CD4-positive, alpha-beta T cell treated with Interleukin-17A for 1 hour (primary cell): ENCODE measurements around the gene ANAPC10.
"Not testable (repeated sequence)": the region's sequence is repeated elsewhere in the genome, so short reads cannot be mapped to it uniquely, and the experiment has no call there.

Source experiments
- DNase-seq: peaks from one replicate; pipeline ENCODE4 v3.0.0-alpha.2; 2020

ANAPC10 gene

GRCh38 chr4:145069361-145069760 lies 28.6 kb downstream of the ANAPC10 start:
- DNase-seq = no peak

DNA sequence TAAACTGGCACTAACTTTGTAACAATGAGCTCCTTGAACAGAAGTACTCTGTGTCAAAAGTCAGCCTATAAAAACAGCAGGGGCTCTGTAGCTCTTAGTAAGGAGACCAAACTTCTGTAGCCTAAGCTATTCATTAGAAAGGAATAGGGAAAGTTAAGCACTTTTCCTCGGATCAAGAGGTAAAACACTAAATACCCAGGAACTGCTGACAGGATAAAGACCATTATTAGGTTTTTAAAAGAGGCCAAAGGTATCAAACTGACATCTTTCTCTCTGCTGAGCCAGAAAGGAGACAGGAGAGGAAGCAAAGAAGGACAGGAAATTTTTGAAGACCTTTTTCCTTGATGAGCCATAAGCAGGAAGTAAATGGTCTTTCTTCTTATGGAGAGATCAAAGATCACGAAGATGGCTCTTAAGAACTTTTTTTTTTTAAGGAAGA lies 31.9 kb downstream of the ANAPC10 start:
- no peak for DNase-seq

GRCh38 chr4:145061318-145061920 lies 36.6 kb downstream of the ANAPC10 start:
- peak; percentile 58 for DNase-seq

DNA sequence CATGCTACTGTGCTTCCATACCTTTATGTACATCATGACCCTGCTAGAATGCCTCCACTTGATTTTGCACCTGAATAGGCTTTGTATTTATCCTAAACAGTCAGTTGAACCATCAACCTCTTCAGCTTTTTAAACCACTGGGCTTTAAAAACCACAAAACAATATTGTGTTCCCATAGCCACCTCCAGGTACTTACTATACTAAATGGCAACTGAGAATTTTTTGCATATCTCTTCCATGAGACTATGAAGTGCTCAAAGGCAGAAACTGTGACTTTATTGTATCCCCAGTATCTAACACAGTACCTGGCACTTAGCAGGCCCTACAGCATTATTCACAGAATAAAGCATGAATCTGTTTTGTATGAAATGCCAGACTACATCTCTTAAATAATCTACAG lies 39.7 kb downstream of the ANAPC10 start:
- DNase-seq = no peak

GRCh38 chr4:145056325-145057130 lies 41.5 kb downstream of the ANAPC10 start:
- no peak for DNase-seq

DNA sequence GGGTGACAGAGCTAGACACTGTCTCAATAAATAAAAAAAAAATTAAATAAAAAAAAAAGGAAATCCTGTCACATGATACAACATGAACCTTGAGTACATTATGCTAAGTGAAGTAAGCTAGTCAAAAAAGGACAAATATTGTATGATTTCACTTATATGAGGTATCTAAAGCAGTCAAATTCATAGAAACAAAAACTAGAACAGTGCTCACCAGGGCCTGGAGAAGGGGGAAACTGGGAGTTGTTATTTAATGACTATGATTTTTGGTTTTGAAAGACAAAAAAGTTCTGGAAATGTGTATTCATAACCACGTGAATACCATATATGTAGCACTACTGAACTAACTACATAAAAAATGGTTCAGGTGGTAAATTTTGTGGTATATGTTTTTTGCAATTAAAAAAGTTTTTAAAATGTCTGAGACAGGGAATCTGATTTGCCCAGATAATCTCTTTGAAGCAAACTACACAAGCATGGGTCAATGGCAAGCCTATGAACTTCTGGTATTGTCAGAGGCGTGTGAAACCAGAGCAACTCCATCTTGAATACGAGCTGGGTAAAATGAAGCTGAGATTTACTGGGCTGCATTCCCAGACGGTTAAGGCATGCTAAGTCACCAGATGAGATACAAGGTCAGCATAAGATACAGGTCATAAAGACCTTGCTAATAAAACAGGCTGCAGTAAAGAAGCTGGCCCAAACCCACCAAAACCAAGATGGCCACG lies 42.3 kb downstream of the ANAPC10 start:
- no peak for DNase-seq

DNA sequence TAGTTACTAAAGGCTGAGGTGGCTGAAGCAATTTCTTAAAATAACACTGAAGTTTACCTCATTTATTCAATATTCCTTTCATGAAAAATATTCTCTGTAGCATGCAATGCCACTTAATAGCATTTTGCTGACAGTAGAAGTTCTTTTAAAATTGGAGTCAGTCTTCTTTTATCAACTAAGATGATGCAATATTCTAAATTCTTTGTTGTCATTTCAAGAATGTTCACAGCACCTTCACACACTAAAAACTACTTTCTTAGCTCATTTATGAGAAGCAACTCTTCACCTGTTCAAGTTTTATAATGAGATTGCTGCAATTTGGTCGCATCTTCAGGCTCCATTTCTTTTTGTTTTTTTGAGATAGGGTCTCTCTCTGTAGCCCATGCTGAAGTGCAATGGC lies 48.8 kb downstream of the ANAPC10 start:
- no peak for DNase-seq

DNA sequence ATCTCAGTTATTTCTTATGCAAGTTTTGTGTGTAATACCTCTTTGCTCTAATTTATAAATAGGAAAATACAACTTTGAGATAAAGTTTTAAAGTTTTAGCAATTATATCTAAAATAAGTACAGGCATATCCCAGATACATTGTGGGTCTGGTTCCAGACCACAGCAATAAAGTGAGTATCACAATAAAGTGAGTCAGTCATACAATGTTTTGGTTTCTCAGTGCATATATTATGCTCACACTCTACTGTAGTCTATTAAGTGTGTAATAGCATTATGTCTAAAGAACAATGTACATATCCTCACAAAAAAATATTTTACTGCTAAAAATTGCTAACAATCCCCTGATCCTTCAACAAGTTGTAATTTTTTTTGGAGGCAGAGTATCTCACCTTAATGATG lies 49.2 kb downstream of the ANAPC10 start:
- no peak for DNase-seq

DNA sequence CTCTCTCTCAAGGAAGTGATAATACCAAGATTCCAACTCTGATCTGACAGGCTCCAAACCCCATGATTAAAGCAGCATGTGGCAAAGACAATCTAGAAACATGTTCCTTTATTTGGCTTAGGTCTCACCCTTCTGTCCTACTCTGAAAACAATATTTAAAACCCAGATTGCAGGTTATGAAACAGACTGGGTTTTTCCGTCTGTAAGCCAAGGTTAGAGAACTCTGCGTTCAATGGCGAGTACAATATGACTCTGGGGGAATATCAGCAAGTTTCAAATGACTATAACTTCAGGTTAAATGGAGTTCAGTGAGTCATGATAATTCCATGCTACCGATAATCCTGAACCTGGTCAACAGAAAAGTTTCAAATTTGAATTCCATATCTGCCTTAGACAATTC lies 50.8 kb downstream of the ANAPC10 start:
- no peak for DNase-seq

- DNase-seq = no peak
Measured at GRCh38 chr4:145045180-145045579, 52.8 kb downstream of the ANAPC10 start.

GRCh38 chr4:145044341-145044740 lies 53.7 kb downstream of the ANAPC10 start:
- DNase-seq = no peak

DNA sequence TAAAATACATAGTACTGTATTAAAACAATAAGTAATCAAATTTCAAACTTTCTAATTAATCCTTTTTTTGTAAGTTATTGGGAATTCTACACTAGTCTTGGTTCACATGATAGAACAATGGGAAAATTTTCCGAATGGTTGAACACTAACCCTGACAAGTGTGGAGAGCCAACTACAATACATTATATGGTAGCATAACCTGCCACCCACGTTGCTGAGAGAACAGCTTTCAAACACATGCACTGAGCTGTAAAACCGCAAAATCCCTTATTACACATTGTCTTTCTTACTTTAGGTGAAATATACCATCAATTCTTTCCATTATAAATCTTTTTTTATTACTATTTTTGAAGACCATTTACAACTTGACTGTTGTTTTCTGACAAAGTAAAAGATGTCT lies 54.7 kb downstream of the ANAPC10 start:
- DNase-seq = no peak

DNA sequence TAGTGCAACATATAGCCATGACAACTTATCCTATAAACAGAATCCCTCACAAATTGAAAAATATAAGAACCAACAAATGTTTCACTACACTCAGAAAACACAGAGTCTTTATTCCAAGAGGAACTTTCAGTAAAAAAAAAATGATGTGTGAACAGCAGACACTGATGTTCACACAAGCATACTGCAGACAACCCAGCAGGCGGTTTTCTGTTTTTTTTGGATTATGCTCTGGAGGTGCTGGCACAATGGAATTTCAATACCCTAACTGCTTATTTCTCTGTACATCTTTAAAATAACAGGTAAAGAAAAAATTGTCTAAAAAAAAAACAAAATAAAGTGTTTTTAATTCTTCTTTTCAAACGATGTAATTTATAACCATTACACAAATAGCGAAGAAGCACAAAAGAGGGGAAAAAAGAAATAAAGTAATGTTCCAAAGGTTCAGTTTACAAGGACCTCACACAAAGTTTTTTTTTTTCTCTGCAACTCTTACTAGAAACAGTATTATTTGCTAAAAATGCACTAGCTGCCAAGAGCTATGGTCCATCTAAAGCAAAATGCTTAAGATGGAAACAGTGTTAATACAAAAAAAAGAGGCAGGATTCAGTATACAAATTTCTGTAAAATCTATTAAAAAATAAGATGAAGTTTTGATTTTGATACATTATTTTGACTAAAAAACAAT lies 55.3 kb downstream of the ANAPC10 start:
- no peak for DNase-seq

- DNase-seq = no peak
Measured at GRCh38 chr4:145041378-145041777, 56.6 kb downstream of the ANAPC10 start.

DNA sequence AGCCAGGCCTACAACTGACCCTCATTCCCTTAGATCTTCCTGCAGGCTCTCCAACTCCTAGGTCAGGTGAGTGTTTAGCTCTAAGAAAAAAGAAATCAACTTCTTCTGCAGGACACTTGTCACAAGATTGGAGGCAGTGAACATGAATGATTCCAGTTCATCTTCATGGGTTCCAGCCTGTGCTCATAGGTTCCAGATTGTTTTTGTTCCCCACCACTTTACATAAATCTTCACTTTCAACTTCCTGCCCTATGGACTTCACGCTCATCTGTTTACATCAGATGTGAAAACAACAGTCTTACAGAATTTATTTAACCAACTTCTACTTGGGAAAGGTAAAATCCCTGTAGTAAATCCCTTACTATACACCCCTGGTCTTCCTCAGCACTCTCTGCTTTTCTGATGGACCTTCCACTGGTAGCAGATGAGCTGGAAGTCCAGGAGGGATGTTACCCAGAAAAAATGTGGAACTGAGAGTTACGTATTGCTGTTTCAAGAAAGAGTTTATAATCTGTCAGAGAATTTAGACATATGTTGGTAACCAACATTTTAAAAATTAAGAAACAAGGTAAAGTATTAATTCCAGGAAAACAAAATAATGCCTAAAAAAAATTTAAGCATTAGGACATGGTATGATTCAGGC lies 62.4 kb downstream of the ANAPC10 start:
- DNase-seq = no peak

DNA sequence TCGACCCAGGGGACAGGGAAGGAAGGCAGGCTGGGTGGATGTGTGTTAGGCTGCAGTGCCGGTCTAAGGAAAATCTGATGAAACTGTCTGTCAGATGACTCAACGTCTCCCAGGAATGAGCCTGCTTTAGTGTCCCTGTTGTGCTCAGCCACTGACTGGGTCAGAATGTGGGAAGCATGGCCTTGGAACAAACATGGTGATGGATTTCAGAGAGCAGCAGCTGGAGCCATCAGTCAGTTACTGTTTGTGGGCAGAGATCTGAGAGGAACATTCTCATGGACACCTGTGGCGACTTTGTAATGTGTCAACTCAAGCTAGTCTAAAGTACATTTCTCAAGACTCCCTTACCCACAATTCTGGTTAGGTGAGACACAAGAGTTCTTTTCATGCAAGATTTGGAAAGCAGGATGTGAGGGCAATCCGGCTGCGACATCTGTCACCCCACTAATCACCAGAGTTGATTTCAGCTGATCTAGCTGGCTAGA lies 63.2 kb downstream of the ANAPC10 start:
- no peak for DNase-seq

DNA sequence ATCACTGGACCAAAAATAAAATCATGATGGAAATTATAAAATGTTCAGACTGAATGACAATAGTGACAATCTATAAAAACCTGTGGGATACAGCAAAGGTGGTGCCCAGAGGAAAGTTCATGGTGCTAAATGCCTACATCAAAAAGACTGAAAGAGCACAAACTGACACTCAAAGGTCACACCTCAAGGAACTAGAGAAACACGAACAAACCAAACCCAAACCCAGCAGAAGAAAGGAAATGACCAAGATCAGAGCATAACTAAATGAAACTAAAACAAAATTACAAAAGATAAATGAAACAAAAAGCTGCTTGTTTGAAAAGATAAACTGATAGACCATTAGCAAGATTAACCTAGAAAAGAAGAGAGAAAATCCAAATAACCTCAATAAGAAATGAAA lies 78.7 kb downstream of the ANAPC10 start:
- peak; percentile 31 for DNase-seq

DNA sequence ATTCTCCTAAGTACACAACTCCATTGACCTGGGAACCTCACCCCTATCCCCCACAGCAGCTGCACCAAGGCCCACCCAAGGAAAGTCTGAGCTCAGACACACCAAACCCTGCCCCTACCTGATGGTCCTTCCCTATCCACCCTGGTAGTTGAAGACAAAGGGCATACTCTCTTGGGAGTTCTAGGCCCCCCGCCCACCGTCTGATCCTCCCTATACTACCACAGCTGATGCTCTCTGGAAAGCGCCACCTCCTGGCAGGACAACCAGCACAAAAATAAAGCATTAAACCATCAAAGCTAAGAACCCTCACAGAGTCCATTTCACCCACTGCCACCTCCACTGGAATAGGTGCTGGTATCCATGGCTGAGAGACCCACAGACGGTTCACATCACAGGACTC lies 83.6 kb downstream of the ANAPC10 start:
- DNase-seq = no peak

DNA sequence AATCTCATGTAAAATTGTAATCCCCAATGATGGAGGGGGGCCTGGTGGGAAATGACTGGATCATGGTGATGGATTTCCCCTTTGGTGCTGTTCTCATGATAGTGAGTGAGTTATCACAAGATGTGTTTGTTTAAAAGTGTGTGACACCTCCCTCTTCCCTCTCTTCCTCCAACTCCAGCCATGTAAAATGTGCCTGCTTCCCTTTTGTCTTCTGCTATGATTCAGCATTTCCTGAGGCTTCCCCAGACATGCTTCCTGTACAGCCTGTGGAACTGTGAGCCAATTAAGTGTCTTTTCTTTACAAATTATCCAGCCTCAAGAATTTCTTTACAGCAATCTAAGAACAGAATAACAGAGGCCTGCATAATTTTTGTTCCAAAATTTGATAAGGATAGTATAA lies 85.2 kb downstream of the ANAPC10 start:
- DNase-seq = no peak

- DNase-seq = no peak
Measured at GRCh38 chr4:145011636-145012035, 86.4 kb downstream of the ANAPC10 start.

GRCh38 chr4:145010315-145010714 lies 87.7 kb downstream of the ANAPC10 start:
- not testable (repeated sequence) for DNase-seq

DNA sequence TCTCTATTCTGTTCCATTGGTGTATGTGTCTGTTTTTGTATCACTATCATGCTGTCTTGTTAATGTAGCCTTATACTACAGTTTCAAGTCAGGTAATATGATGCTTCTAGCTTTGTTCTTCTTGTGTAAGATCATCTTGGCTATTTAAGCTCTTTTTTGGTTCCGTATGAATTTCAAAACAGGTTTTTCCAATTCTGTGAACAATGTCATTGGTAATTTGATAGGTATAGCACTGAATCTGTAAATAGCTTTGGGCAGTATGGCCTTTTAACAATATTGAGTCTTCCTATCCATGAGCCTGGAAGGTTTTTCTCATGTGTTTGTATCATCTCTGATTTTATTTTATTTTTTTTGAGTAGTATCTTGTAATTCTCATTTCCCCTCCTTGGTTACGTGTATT lies 94.3 kb downstream of the ANAPC10 start:
- DNase-seq = no peak

DNA sequence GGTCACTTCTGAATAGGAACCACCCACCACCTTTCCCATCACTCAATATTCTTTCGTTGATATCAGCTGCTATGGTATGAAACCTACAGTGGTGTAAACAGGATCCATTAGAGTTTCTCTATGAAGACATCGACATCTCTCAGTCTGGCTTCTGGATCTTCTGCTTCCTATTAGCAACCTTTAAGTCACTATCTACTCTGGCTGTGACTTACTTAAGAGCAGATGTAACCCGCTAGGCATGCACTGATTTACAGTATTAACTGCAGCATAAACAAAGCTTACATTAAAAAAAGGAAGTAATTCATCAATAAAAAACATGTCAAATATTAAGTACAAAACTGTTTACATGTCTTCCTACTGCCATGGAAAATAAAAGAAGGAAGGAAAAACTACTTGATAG lies 96.4 kb downstream of the ANAPC10 start:
- no peak for DNase-seq
